RPMI7951 (cell line): ENCODE data around the gene RCE1. TPM values are rescaled to one million over a fixed set of nuclear protein-coding genes. Genes with fewer than 3 reads are reported as not detected.
"Not testable (repeated sequence)": the region's sequence is repeated elsewhere in the genome, so short reads cannot be mapped to it uniquely, and the experiment has no call there.

Source experiments
- DNase-seq: peaks from one replicate; pipeline ENCODE4 v3.0.0-alpha.2; 2012; ENCODE audit warnings: low read depth
- total RNA-seq: library from RNA; depleted of rRNA; stranded (reverse); fragments of >200 nt; shearing (Covaris generic); gene quantifications from 2 replicates; pipeline ENCODE4 v1.2.3, GENCODE V29; 2014; rRNA removed

Gene RCE1, protein sequence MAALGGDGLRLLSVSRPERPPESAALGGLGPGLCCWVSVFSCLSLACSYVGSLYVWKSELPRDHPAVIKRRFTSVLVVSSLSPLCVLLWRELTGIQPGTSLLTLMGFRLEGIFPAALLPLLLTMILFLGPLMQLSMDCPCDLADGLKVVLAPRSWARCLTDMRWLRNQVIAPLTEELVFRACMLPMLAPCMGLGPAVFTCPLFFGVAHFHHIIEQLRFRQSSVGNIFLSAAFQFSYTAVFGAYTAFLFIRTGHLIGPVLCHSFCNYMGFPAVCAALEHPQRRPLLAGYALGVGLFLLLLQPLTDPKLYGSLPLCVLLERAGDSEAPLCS
- total RNA-seq, result 23.2 and 26.1 TPM in 2 replicates

- peak; percentile 86 for DNase-seq
Measured at GRCh38 chr11:66842896-66843775, at the start of gene RCE1. RCE1 (plus strand) TSS chr11:66843441; CDS start chr11:66843456, 15 bp downstream.

DNA sequence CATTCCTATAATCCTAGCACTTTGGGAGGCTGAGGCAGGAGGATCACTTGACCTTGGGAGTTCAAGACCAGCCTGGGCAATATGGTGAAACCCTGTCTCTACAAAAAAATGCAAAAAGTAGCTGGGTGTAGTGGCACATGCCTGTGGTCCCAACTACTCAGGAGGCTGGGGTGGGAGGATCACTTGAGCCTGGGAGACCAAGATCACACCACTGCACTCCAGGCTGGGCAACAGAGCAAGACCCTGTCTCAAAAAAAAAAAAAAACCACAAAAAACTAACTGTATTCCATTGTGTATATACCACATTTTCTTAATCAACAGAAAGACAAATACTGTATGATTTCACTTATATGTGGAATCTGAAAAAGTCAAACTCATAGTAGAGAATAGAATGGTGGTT, 43.4 kb upstream of the RCE1 start:
- not testable (repeated sequence) for DNase-seq

GRCh38 chr11:66800720-66801428, 42.4 kb upstream of the RCE1 start:
- DNase-seq, result no peak

DNA sequence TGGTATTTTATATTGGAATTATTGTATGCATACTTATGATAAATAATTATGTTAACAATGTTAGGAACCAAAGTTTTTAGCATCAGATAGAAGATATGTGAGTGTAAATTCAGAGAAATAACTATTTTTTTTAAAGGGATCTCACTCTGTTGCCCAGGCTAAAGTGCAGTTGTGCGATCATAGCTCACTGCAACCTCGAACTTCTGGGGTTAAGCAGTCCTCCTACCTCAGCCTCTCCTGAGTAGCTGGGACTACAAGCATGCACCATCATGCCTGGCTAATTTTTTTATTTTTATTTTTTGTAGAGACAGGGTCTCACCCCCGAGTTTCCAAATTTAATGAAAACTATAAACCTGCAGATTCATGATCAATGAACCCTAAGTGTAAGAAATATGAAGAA, 33.6 kb upstream of the RCE1 start:
- DNase-seq, result no peak

- DNase-seq, result no peak
Measured at GRCh38 chr11:66810576-66811185, 32.6 kb upstream of the RCE1 start.

- no peak for DNase-seq
Measured at GRCh38 chr11:66814678-66815077, 28.6 kb upstream of the RCE1 start.

GRCh38 chr11:66815646-66816045, 27.6 kb upstream of the RCE1 start:
- no peak for DNase-seq

- no peak for DNase-seq
Measured at GRCh38 chr11:66818231-66818955, 24.8 kb upstream of the RCE1 start.

DNA sequence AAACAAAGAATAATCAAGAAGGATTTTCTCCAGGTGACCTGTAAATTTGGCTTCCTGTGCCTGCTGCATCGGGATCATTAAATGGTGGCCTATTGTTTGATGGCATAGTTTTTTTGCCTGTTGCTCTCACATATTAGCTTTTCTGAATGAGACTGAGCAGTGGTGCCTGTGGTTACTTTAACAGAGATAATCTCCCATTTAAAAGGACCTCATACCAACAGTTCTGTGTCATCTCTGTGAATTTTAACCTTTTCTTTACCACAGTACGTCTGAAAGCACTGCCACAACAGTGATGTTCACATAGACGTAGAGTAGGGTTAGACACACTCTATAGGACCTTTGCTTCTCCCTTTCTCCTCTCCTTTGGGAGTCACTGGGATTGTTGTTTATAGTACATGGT, 22.9 kb upstream of the RCE1 start:
- DNase-seq, result no peak

DNA sequence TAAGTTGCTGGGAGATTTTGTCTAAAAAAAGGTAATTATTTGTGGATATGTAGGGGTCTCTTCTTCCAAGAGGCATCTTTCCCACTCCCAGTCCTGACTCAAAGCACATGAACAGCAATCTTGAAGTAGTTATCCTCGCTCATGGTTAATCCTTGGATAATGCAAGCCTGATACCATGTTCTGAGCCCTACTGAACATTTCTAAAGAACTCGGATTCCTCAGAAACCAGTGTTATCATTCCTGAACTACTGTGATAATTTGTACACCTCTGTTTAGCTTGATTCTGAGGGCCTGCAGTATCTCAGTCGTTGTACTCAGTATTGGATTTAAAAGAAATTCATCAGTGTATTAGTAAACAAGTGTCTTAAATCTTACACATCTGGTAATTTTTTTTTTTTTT, 22.3 kb upstream of the RCE1 start:
- no peak for DNase-seq

GRCh38 chr11:66823700-66824099, 19.5 kb upstream of the RCE1 start:
- DNase-seq, result no peak

DNA sequence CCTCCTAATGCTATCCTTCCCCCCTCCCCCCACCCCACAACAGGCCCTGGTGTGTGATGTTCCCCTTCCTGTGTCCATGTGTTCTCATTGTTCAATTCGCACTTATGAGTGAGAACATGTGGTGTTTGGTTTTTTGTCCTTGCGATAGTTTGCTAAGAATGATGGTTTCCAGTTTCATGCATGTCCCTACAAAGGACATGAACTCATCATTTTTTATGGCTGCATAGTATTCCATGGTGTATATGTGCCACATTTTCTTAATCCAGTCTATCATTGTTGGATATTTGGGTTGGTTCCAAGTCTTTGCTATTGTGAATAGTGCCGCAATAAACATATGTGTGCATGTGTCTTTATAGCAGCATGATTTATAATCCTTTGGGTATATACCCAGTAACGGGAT, 18.7 kb upstream of the RCE1 start:
- not testable (repeated sequence) for DNase-seq

GRCh38 chr11:66834539-66834845, 8.7 kb upstream of the RCE1 start:
- DNase-seq, result no peak

- no peak for DNase-seq
Measured at GRCh38 chr11:66834943-66835342, 8.3 kb upstream of the RCE1 start.

GRCh38 chr11:66835768-66836405, 7.4 kb upstream of the RCE1 start:
- no peak for DNase-seq

DNA sequence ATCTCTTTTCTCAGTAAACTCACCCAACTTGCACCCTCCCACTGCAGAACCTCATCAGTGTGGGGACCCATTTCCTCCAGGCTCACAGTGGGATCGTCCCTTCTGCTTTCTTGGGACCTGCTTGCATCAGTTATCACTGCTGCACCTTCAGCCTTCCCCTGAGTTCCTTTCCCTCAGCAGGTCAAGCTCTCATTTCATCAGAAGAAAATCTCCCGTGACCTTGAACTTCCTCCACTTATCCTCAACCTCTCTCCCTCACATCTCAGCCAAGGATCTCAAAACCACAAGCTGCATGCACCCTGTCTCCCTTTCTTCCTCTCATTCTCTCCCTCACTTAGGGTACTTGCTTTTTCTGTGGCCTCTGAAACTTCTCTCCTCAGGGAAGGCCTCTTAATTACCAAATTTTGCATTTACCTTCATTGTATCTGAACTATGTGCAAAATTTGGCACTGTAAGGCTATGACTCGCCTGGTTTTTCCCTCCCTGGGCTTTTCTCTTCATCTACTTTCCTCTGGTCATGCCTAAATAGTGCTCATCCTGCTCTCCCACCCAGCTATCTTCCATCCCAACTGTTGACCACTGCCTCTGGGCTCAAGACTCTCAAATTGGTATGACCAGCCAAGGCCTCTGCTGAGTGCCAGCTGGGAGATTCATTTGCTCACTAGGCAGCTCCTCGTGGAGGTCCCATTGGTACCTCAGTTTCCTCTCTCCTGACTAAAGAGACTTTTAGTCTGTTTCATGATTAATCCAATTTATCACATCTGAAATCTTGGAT, 2.7 kb upstream of the RCE1 start:
- DNase-seq, result no peak

- DNase-seq, result no peak
Measured at GRCh38 chr11:66841861-66842260, 1.4 kb upstream of the RCE1 start.

DNA sequence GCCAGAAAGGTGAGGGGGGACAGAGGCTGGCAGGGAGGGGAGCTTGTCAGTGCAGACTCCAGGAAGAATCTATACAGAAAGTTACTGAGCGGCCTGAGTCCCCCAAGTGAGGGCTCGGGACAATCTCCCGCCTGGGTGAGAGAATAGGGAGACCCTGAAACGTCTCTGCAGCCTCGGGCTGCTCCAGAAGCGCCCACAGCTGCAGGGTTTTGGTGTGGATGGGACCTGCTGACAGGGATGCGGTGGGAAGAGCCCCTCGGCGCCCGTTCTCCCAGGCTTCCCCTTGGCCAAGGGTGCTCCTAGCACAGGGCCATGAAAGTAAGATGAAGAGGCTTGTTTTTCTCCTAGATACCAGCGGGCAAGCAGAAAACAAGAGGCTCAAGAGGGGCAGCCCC, 743 bp upstream of the RCE1 start:
- DNase-seq, result no peak

GRCh38 chr11:66843776-66844495, 695 bp downstream of the RCE1 start:
- DNase-seq, result no peak
